HepG2 (cell line): Measurements from ENCODE around the gene BCL2L1. TPM values are rescaled to one million over a fixed set of nuclear protein-coding genes. Genes with fewer than 3 reads are reported as not detected.
A peak's percentile ranks its signal among the peaks of the same experiment; 100 is the strongest.

Experiments
- ARNTL ChIP-seq: sonication (generic); formaldehyde crosslinking; IDR thresholded peaks from 2 replicates; pipeline ENCODE4 v1.4.0; 2020; ENCODE audit warnings: mild to moderate bottlenecking, missing genetic modification reagents
- BCL6 ChIP-seq: IDR thresholded peaks from 2 replicates; pipeline ENCODE4 v1.6.1; 2016; ENCODE audit warnings: missing genetic modification reagents, missing compliant biosample characterization
- ELF1 ChIP-seq: sonication (generic); formaldehyde crosslinking; IDR thresholded peaks from 2 replicates; pipeline ENCODE4 v1.4.0; 2020; ENCODE audit warnings: missing genetic modification reagents
- ELF3 ChIP-seq: IDR thresholded peaks from 2 replicates; pipeline ENCODE4 v1.6.1; 2016; ENCODE audit warnings: missing genetic modification reagents, missing compliant biosample characterization
- HOXA7 ChIP-seq: sonication (generic); formaldehyde crosslinking; IDR thresholded peaks from 2 replicates; pipeline ENCODE4 v1.8.1; 2022; ENCODE audit warnings: mild to moderate bottlenecking, missing genetic modification reagents, moderate library complexity
- RNF2 ChIP-seq: fragments of 450-650 bp; conservative IDR thresholded peaks from 2 replicates; pipeline ENCODE4 v1.6.1; 2016; ENCODE audit warnings: low read depth
- ZNF12 ChIP-seq: sonication (generic); formaldehyde crosslinking; IDR thresholded peaks from 2 replicates; pipeline ENCODE4 v1.5.0; 2020; ENCODE audit warnings: missing genetic modification reagents
- ZNF230 ChIP-seq: sonication (generic); formaldehyde crosslinking; IDR thresholded peaks from 2 replicates; pipeline ENCODE4 v1.4.0; 2020; ENCODE audit warnings: mild to moderate bottlenecking, missing genetic modification reagents
- ZNF558 ChIP-seq: sonication (generic); formaldehyde crosslinking; IDR thresholded peaks from 2 replicates; pipeline ENCODE4 v1.9.0; 2022; ENCODE audit warnings: mild to moderate bottlenecking, missing genetic modification reagents, borderline replicate concordance
- ZNF746 ChIP-seq: sonication (generic); formaldehyde crosslinking; IDR thresholded peaks from 2 replicates; pipeline ENCODE4 v1.8.0; 2022; ENCODE audit warnings: mild to moderate bottlenecking, missing genetic modification reagents
- polyA plus RNA-seq, 8 experiments: library from polyadenylated mRNA; depleted of rRNA in 3 of 8; stranded (reverse) in 7 of 8; unstranded in 1 of 8; fragments of >200 nt; fragmentation: Illumina TruSeq in 4 of 8; extraction: Trizol in 4 of 8; gene quantifications; 2 replicates each; pipeline versions ENCODE4 v1.2.1 to v1.2.3, GENCODE V29; 2011 to 2016; ENCODE audit warnings: low read depth in 4 of 8, missing spikeins in 1 of 8, mixed read lengths in 1 of 8; ENCODE audit not compliant: insufficient read depth in 1 of 8
- total RNA-seq, 5 experiments: library from RNA; depleted of rRNA; stranded (reverse); fragments of >200 nt; fragmentation: Illumina TruSeq; extraction: Trizol; gene quantifications; 2 replicates each; pipeline ENCODE4 v1.2.3, GENCODE V29; 2016; ENCODE audit warnings: low read depth in 1 of 5
- TF ChIP-seq, protein P1 (sequence below): sonication (generic); formaldehyde crosslinking; IDR thresholded peaks from 2 replicates; pipeline ENCODE4 v1.4.0; 2020; ENCODE audit warnings: missing genetic modification reagents, mild to moderate bottlenecking, borderline replicate concordance
- TF ChIP-seq, protein P2 (sequence below): sonication (generic); formaldehyde crosslinking; IDR thresholded peaks from 2 replicates; pipeline ENCODE4 v1.4.0; 2020; ENCODE audit warnings: missing genetic modification reagents
- TF ChIP-seq, protein P3 (sequence below): sonication (generic); formaldehyde crosslinking; IDR thresholded peaks from 2 replicates; pipeline ENCODE4 v1.8.1; 2023; ENCODE audit warnings: mild to moderate bottlenecking, moderate library complexity, missing genetic modification reagents
- TF ChIP-seq, protein P4 (sequence below): sonication (generic); formaldehyde crosslinking; IDR thresholded peaks from 2 replicates; pipeline ENCODE4 v1.4.0; 2020; ENCODE audit warnings: low read depth, missing genetic modification reagents
- TF ChIP-seq, protein P5 (sequence below): IDR thresholded peaks from 2 replicates; pipeline ENCODE4 v1.6.1; 2018; ENCODE audit warnings: missing genetic modification reagents

BCL2L1 gene
- total and polyA plus RNA-seq, 2 of the 13 experiments (the other 11 are each of a cell fraction or from before 2014, with no cell fraction given), result 164 to 258 TPM

DNA sequence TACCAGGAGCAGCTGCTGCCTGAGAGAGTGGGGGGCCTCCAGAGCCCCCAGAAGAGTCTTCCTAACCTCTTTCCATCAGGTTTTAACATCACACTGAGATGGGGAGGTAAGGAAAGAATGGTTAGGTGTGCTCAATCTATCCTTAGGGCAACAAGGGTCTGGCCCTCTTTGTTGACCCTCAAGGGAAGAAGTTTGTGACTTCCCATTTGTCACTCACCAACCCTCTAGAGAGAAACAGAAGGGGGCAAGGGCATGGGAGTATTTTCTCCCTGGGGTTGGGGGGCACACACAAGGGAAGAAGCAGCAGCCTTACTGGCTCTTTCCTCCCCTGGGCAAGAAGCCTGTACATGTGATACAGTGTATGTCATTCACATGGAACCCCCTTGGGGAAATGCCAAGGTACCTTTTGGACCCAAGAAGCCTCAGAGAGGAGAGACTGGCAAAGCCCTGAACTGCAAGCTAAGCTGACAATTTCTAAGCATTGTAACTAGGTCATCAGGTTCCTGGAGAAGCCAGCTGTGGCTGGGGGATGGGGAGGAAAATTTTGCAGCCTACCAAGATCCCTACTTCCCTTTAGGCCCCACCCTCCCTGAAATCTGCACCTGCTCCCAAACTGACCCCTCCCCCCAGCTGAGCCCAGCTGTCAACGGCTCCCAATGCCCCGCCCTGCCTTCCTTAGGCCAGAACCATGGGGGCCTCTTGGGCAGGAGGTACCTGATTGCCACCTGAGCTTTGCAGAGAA is 14.5 kb downstream of the BCL2L1 start (continued):
- TF ChIP-seq, protein P1, sequence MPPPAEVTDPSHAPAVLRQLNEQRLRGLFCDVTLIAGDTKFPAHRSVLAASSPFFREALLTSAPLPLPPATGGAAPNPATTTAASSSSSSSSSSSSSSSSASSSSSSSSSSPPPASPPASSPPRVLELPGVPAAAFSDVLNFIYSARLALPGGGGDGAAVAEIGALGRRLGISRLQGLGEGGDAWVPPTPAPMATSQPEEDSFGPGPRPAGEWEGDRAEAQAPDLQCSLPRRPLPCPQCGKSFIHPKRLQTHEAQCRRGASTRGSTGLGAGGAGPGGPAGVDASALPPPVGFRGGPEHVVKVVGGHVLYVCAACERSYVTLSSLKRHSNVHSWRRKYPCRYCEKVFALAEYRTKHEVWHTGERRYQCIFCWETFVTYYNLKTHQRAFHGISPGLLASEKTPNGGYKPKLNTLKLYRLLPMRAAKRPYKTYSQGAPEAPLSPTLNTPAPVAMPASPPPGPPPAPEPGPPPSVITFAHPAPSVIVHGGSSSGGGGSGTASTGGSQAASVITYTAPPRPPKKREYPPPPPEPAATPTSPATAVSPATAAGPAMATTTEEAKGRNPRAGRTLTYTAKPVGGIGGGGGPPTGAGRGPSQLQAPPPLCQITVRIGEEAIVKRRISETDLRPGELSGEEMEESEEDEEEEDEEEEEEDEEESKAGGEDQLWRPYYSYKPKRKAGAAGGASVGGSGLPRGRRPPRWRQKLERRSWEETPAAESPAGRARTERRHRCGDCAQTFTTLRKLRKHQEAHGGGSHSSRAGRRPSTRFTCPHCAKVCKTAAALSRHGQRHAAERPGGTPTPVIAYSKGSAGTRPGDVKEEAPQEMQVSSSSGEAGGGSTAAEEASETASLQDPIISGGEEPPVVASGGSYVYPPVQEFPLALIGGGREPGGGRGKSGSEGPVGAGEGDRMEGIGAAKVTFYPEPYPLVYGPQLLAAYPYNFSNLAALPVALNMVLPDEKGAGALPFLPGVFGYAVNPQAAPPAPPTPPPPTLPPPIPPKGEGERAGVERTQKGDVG (CRISPR knock-in tag), result no peak
- TF ChIP-seq ZNF558 (CRISPR knock-in tag) (peak; percentile 52; the same call in 1 of the 2 replicates), ZNF12 (CRISPR knock-in tag) (peak; percentile 18; the same call in 1 of the 2 replicates), ELF1 (CRISPR knock-in tag) (0 out of 2 replicates have a peak, but pooled peaks have one; percentile 7), ELF3 (CRISPR knock-in tag) (0 out of 2 replicates have a peak, but pooled peaks have one; percentile 12), HOXA7 (CRISPR knock-in tag) (no peak), BCL6 (CRISPR knock-in tag) (0 out of 2 replicates have a peak, but pooled peaks have one; percentile 11), RNF2 (no peak), ZNF230 (0 out of 2 replicates have a peak, but pooled peaks have one; percentile 56), ZNF746 (CRISPR knock-in tag) (no peak), ARNTL (CRISPR knock-in tag) (no peak)
- TF ChIP-seq, protein P2, sequence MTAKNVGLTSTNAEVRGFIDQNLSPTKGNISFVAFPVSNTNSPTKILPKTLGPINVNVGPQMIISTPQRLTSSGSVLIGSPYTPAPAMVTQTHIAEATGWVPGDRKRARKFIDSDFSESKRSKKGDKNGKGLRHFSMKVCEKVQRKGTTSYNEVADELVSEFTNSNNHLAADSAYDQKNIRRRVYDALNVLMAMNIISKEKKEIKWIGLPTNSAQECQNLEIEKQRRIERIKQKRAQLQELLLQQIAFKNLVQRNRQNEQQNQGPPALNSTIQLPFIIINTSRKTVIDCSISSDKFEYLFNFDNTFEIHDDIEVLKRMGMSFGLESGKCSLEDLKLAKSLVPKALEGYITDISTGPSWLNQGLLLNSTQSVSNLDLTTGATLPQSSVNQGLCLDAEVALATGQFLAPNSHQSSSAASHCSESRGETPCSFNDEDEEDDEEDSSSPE (CRISPR knock-in tag), result 0 out of 2 replicates have a peak, but pooled peaks have one; percentile 17
- TF ChIP-seq, protein P3, sequence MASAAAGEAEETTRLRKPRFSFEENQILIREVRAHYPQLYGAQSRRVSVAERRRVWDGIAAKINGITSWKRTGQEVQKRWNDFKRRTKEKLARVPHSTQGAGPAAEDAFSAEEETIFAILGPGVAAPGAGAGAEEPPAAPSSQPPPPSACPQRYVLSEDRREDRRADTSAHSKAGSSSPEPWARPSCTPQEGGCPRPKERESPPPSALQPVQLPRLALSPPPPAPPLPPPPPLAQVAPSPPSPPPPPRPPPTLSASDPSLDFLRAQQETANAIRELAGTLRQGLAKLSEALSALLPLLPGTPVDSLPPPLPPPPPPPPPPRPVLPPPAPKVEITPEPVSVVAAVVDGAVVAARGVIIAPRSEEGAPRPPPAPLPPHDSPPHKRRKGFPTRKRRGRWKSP (CRISPR knock-in tag), result peak; percentile 35; the same call in 1 of the 2 replicates
- TF ChIP-seq, protein P4, sequence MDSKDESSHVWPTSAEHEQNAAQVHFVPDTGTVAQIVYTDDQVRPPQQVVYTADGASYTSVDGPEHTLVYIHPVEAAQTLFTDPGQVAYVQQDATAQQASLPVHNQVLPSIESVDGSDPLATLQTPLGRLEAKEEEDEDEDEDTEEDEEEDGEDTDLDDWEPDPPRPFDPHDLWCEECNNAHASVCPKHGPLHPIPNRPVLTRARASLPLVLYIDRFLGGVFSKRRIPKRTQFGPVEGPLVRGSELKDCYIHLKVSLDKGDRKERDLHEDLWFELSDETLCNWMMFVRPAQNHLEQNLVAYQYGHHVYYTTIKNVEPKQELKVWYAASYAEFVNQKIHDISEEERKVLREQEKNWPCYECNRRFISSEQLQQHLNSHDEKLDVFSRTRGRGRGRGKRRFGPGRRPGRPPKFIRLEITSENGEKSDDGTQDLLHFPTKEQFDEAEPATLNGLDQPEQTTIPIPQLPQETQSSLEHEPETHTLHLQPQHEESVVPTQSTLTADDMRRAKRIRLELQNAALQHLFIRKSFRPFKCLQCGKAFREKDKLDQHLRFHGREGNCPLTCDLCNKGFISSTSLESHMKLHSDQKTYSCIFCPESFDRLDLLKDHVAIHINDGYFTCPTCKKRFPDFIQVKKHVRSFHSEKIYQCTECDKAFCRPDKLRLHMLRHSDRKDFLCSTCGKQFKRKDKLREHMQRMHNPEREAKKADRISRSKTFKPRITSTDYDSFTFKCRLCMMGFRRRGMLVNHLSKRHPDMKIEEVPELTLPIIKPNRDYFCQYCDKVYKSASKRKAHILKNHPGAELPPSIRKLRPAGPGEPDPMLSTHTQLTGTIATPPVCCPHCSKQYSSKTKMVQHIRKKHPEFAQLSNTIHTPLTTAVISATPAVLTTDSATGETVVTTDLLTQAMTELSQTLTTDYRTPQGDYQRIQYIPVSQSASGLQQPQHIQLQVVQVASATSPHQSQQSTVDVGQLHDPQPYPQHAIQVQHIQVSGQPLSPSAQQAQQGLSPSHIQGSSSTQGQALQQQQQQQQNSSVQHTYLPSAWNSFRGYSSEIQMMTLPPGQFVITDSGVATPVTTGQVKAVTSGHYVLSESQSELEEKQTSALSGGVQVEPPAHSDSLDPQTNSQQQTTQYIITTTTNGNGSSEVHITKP (CRISPR knock-in tag), result no peak
- TF ChIP-seq, protein P5, sequence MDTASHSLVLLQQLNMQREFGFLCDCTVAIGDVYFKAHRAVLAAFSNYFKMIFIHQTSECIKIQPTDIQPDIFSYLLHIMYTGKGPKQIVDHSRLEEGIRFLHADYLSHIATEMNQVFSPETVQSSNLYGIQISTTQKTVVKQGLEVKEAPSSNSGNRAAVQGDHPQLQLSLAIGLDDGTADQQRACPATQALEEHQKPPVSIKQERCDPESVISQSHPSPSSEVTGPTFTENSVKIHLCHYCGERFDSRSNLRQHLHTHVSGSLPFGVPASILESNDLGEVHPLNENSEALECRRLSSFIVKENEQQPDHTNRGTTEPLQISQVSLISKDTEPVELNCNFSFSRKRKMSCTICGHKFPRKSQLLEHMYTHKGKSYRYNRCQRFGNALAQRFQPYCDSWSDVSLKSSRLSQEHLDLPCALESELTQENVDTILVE (CRISPR knock-in tag), result no peak
